GM21786 (cell line): ENCODE results near the gene PXDC1.

Source experiments
- ATAC-seq: cut with Tn5 transposase; IDR thresholded peaks from one replicate; pipeline ENCODE4 v1.9.1; 2021; ENCODE audit not compliant: unreplicated experiment

Gene PXDC1

GRCh38 chr6:3718407-3718806 is 33.1 kb downstream of the PXDC1 start:
- ATAC-seq = no peak

- no peak for ATAC-seq
These were observed 36.2 kb downstream of the PXDC1 start for GRCh38 chr6:3715285-3715684.

- ATAC-seq = no peak
These were observed 36.7 kb downstream of the PXDC1 start for GRCh38 chr6:3714768-3715167.

GRCh38 chr6:3714111-3714510 is 37.4 kb downstream of the PXDC1 start:
- no peak for ATAC-seq

- ATAC-seq = no peak
These were observed 38.5 kb downstream of the PXDC1 start for GRCh38 chr6:3712827-3713665.

- ATAC-seq = no peak
These were observed 39.7 kb downstream of the PXDC1 start for GRCh38 chr6:3711776-3712175.

- no peak for ATAC-seq
These were observed 41.1 kb downstream of the PXDC1 start for GRCh38 chr6:3710403-3710802.

- ATAC-seq = no peak
These were observed 43.0 kb downstream of the PXDC1 start for GRCh38 chr6:3708540-3708939.

GRCh38 chr6:3707751-3708412 is 43.6 kb downstream of the PXDC1 start:
- ATAC-seq = no peak

GRCh38 chr6:3707024-3707423 is 44.5 kb downstream of the PXDC1 start:
- no peak for ATAC-seq

GRCh38 chr6:3706547-3706946 is 45.0 kb downstream of the PXDC1 start:
- ATAC-seq = no peak

GRCh38 chr6:3701631-3702030 is 49.9 kb downstream of the PXDC1 start:
- no peak for ATAC-seq

- no peak for ATAC-seq
These were observed 52.3 kb downstream of the PXDC1 start for GRCh38 chr6:3699231-3699630.

- no peak for ATAC-seq
These were observed 53.5 kb downstream of the PXDC1 start for GRCh38 chr6:3698021-3698420.

- no peak for ATAC-seq
These were observed 53.9 kb downstream of the PXDC1 start for GRCh38 chr6:3697609-3698008.

GRCh38 chr6:3696525-3697088 is 54.9 kb downstream of the PXDC1 start:
- no peak for ATAC-seq

- no peak for ATAC-seq
These were observed 56.3 kb downstream of the PXDC1 start for GRCh38 chr6:3695065-3695817.

- ATAC-seq = no peak
These were observed 57.7 kb downstream of the PXDC1 start for GRCh38 chr6:3693831-3694230.

- no peak for ATAC-seq
These were observed 61.0 kb downstream of the PXDC1 start for GRCh38 chr6:3690506-3690905.

GRCh38 chr6:3687847-3688246 is 63.7 kb downstream of the PXDC1 start:
- ATAC-seq = no peak

- no peak for ATAC-seq
These were observed 68.2 kb downstream of the PXDC1 start for GRCh38 chr6:3683331-3683730.
